Mucosa of descending colon (tissue), 3 donors: Measurements from ENCODE around the gene PLA2G2D. TPM values are rescaled to one million over a fixed set of nuclear protein-coding genes. Genes with fewer than 3 reads are reported as not detected.
A peak's percentile ranks its signal among the peaks of the same experiment; 100 is the strongest.

Experiments
- ATAC-seq: fragments of 200-7000 bp; cut with Tn5 transposase; one replicate; pipeline ENCODE4 v1.9.1; 2020; ENCODE audit warnings: mild to moderate bottlenecking, moderate library complexity
- DNase-seq, 3 donors: peaks; one replicate each; pipeline ENCODE4 v3.0.0-alpha.2; 2020
- H3K36me3 ChIP-seq: fragments of 200-600 bp; one replicate; pipeline ENCODE4 v1.8.0; 2021; ENCODE audit warnings: low read depth, mild to moderate bottlenecking
- H3K4me1 ChIP-seq: fragments of 200-600 bp; one replicate; pipeline ENCODE4 v1.8.0; 2021; ENCODE audit warnings: low read depth, mild to moderate bottlenecking
- H3K4me3 ChIP-seq: fragments of 200-600 bp; one replicate; pipeline ENCODE4 v1.8.0; 2021; ENCODE audit warnings: mild to moderate bottlenecking
- H3K9me3 ChIP-seq: fragments of 200-600 bp; one replicate; pipeline ENCODE4 v1.8.0; 2021; ENCODE audit warnings: mild to moderate bottlenecking
- CTCF ChIP-seq: fragments of 200-600 bp; IDR thresholded peaks from one replicate; pipeline ENCODE4 v1.8.0; 2022; ENCODE audit warnings: antibody characterized with exemption, mild to moderate bottlenecking
- intact Hi-C, 2 donors: fragments of 100-400 bp; cut with DNase I in 1 of 2; cut with micrococcal nuclease in 1 of 2; formaldehyde crosslinking; loops; one replicate each; pipeline versions ENCODE4 v1.11.0 to v1.11.1; 2022; cut with DNase I, micrococcal nuclease
- total RNA-seq, 3 donors: library from RNA; stranded (reverse); fragmentation: NEBNext Ultra II Directional in 2 of 3; extraction: Animal tissue kit (Norgen Biotek cat#: 25700) in 2 of 3; gene quantifications; one replicate each; pipeline versions ENCODE4 v1.2.1 to v1.2.4, GENCODE V29; 2021 to 2023
- donor health status: DM: no; HTN: no; CAD: no; lungs with moderate emphysema.
- donor health status: DM: no; HTN: no; CAD: no.
- donor health status: DM: no; HTN: yes; CAD: no.

PLA2G2D gene
- total RNA-seq, 3 donors from 2014 or later: 0.22 TPM; not detected in 2

GRCh38 chr1:20090119-20090518 is 29.2 kb downstream of the PLA2G2D start:
- intact Hi-C loops: no loop called here

GRCh38 chr1:20089328-20090077 is 29.8 kb downstream of the PLA2G2D start:
- TF ChIP-seq CTCF: no peak
- Histone ChIP-seq H3K9me3 (no peaks in the 10 kb centered on the region), H3K4me3 (no peak overlapping the region), H3K36me3 (no peaks in the 10 kb centered on the region), H3K4me1 (no peaks in the 10 kb centered on the region)
- ATAC-seq (no peak), DNase-seq (no peak)
- intact Hi-C loops: no loop called here

More at GRCh38 chr1:20090119-20090518, 29.2 kb downstream of the PLA2G2D start:
- Histone ChIP-seq H3K36me3 (no peaks in the 10 kb centered on the region), H3K4me3 (no peak overlapping the region), H3K9me3 (no peaks in the 10 kb centered on the region), H3K4me1 (no peaks in the 10 kb centered on the region)
- DNase-seq (no peak), ATAC-seq (no peak)
- no peak for TF ChIP-seq CTCF

GRCh38 chr1:20087668-20088067 is 31.7 kb downstream of the PLA2G2D start:
- H3K36me3 ChIP-seq: no peaks in the 10 kb centered on the region
- ATAC-seq (no peak), DNase-seq (no peak)
- no peak for TF ChIP-seq CTCF
- H3K4me3 ChIP-seq: no peak overlapping the region
- no peaks in the 10 kb centered on the region for H3K4me1 ChIP-seq
- H3K9me3 ChIP-seq: peaks cover 4% of the 10 kb centered on the region
- intact Hi-C loops: no loop called here

DNA sequence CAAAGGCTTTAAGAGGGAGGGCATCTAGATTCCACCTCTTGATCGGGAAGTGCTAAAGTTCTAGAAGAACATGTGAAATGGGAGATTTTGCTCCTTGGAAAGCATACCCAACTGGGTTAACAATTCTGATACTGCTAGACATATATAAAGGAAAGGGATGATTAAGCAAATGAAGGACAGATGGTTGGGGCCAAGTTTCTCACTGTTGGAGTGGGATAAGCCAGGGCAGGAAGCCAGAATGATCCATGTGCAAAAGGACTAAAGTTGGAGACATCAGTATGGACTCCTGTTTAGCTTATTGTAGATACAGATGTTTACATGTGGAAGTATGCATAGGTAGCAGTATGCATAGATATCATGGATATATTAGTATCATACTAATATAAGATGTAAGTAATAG is 32.5 kb downstream of the PLA2G2D start:
- TF ChIP-seq CTCF: no peak
- Histone ChIP-seq H3K36me3 (no peaks in the 10 kb centered on the region), H3K4me1 (no peaks in the 10 kb centered on the region), H3K9me3 (peaks cover 4% of the 10 kb centered on the region), H3K4me3 (no peak overlapping the region)
- intact Hi-C loops: no loop called here
- ATAC-seq (no peak), DNase-seq (no peak)

GRCh38 chr1:20083178-20083944 is 36.0 kb downstream of the PLA2G2D start:
- DNase-seq: peak in 2 of 3 donors; percentile 33 to 64
- peak; percentile 91 for ATAC-seq

More at GRCh38 chr1:20083178-20083944, 36.0 kb downstream of the PLA2G2D start:
- intact Hi-C loops: no loop called here
- Histone ChIP-seq H3K4me1 (no peaks in the 10 kb centered on the region), H3K4me3 (no peak overlapping the region), H3K36me3 (no peaks in the 10 kb centered on the region), H3K9me3 (peaks cover 4% of the 10 kb centered on the region)
- no peak for TF ChIP-seq CTCF
